Myocyte (in vitro differentiated cells): ENCODE results near the gene TAAR5. TPM values are rescaled to one million over a fixed set of nuclear protein-coding genes. Genes with fewer than 3 reads are reported as not detected.
"Not testable (repeated sequence)": the region's sequence is repeated elsewhere in the genome, so short reads cannot be mapped to it uniquely, and the experiment has no call there.

Experiments used
- DNase-seq: peaks from one replicate; pipeline ENCODE4 v3.0.0-alpha.2; 2012; ENCODE audit warnings: low read depth
- total RNA-seq: library from RNA; depleted of rRNA; stranded (reverse); fragments of >200 nt; gene quantifications from 2 replicates; pipeline ENCODE4 v1.2.3, GENCODE V29; 2014

The TAAR5 gene
- total RNA-seq, 1 donor from 2014 or later = not detected

DNA sequence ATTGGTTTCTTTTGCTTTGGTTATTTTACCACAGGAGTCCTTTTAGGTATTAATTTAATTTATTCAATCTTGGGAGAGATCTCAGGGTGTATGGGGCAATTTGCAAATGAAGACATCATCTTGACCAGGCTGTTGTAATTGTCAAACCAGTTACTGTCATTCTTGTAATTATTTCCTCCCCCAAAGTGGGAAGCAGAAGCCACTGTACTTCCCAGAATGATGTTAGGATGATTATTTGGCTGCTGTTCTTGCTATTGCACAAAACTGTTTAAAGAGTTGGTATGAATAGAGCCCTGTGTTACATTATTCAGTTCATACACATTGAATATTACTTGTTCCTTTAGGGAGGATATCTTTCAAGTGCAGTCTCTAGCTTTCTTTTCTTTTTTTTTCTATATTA is 17.8 kb downstream of the TAAR5 start:
- DNase-seq = no peak

DNA sequence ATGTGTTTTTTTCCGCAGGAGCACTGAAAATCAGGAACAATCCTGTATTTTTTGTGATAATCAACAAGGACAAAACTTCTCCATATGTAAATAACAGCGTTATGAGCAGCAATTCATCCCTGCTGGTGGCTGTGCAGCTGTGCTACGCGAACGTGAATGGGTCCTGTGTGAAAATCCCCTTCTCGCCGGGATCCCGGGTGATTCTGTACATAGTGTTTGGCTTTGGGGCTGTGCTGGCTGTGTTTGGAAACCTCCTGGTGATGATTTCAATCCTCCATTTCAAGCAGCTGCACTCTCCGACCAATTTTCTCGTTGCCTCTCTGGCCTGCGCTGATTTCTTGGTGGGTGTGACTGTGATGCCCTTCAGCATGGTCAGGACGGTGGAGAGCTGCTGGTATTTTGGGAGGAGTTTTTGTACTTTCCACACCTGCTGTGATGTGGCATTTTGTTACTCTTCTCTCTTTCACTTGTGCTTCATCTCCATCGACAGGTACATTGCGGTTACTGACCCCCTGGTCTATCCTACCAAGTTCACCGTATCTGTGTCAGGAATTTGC is 19.2 kb downstream of the TAAR5 start, which contains the start of gene TAAR6:
TAAR6 (plus strand) TSS at position 102 of the 557 bp plus-strand sequence; CDS start at position 102, 0 bp downstream.
- no peak for DNase-seq

DNA sequence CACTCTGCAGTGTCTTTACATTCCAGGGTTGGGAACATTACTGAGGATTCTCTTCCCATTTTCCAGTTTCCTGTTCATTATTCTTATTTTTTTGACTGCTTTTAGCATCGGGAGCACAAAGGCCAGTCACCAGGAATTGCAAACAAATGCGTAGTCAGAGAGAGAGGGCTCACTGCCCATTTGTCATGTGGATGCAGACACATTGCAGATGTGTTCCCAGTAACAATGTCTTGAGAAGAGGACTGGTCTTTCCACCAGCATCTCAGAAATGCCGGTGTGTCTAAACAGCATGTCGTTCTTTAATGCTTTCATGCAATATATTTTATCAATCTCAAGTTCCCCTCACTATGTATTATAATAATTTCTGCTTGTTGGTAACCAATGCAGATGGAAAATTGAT is 20.4 kb downstream of the TAAR5 start:
- DNase-seq = no peak

GRCh38 chr6:132568611-132569010 is 20.9 kb downstream of the TAAR5 start:
- no peak for DNase-seq

DNA sequence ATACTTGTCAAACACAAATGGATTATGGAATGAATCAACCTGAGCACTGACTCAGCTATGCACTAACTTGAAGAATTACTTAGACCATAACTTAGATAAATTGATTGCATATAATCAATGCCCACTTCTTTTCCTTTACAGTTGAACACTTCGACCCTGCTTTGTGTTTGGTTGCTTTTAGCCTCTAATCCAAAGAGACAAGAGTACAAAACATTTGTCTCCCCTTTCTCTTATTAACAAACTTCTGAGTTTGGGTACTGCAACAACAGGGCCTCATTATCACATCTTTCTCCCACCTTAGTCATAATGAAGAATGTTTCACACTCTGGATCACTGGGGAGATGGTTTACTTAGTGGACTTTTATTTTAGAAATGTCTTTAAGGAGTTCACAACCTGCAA is 22.0 kb downstream of the TAAR5 start:
- DNase-seq = no peak

GRCh38 chr6:132566404-132566803 is 23.1 kb downstream of the TAAR5 start:
- no peak for DNase-seq

- DNase-seq = not testable (repeated sequence)
Observed at GRCh38 chr6:132560087-132560486, 29.5 kb downstream of the TAAR5 start.

DNA sequence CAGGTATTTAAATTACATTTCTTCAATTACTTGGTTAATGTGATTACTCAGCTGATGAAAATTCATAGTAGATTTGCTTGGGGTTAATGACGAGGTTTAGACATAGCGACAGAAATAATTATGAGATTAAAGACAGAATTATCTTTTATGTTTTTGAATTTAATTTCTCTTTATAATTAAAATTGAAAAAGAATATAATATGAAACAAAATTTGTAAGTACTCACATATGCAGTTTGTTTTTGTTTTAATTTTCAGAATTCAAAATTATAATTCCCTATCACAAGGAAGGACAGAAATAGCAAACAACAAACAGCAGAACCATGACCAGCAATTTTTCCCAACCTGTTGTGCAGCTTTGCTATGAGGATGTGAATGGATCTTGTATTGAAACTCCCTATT is 37.2 kb downstream of the TAAR5 start, which contains the start of gene TAAR8:
TAAR8 (plus strand) TSS at position 301 of the 400 bp plus-strand sequence; CDS start at position 322, 21 bp downstream.
- DNase-seq = no peak

- DNase-seq = no peak
Observed at GRCh38 chr6:132551214-132551613, 38.3 kb downstream of the TAAR5 start.

DNA sequence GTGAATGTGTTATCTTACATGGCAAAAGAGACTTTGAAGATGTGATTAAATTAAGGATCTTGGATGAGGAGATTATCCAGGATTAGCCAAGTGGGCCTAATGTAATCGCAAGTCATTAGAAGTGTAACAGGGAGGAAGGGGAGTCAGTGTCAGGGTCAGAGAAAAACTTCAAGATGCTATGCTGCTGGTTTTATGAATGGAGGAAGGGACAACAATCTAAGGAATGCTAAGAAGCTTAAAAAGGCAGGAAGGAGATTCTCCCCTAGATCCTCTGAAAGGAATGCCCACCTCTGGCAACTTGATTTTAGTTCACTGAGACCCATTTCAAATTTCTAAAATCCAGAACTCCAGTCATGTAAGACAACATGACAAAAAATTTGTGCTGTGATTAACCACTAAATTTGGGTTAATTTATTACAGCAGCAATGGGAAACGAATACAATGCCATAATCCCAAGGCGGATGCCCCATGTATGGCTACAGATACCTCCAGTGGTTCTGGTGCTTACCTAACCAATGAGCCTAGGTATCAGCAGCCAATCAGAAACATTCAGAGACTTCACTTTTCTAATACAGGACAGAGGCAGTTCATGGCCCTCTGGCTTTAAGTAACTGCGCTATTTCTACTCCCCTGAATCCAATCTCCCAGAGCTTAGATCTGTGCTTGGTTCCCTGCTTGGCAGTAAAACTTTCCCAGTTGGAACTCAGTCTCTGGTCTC is 40.6 kb downstream of the TAAR5 start:
- no peak for DNase-seq

GRCh38 chr6:132544826-132545225 is 44.7 kb downstream of the TAAR5 start:
- DNase-seq = no peak

Other genes starting within 250 kb of the TAAR5 start
- 4.5 and 6.5 TPM in 2 replicates for gene MOXD1, start 188.3 kb downstream of the TAAR5 start, total RNA-seq
- 27.3 and 28.3 TPM in 2 replicates for gene STX7, start 76.6 kb downstream of the TAAR5 start, total RNA-seq
- not detected in 2 replicates for gene TAAR9, start 51.5 kb downstream of the TAAR5 start, total RNA-seq
- not detected in 2 replicates for gene TAAR8, start 37.1 kb downstream of the TAAR5 start, total RNA-seq
- gene TAAR6, start 19.4 kb downstream of the TAAR5 start, total RNA-seq = not detected in 2 replicates
- gene TAAR2, start 34.5 kb upstream of the TAAR5 start, total RNA-seq = not detected in 2 replicates
- gene TAAR1, start 69.4 kb upstream of the TAAR5 start, total RNA-seq = not detected in 2 replicates
- gene VNN1, start 124.3 kb upstream of the TAAR5 start, total RNA-seq = 2.7 TPM in 2 replicates
- 0.16 TPM in 1 of 2 replicates, not detected in the other for gene VNN2, start 168.2 kb upstream of the TAAR5 start, total RNA-seq
- gene SLC18B1, start 208.9 kb upstream of the TAAR5 start, total RNA-seq = 3.0 and 3.4 TPM in 2 replicates
- gene RPS12, start 224.8 kb upstream of the TAAR5 start, total RNA-seq = 998 and 1,026 TPM in 2 replicates